Measurements from ENCODE around the gene TNNC1. TPM values are rescaled to one million over a fixed set of nuclear protein-coding genes. Genes with fewer than 3 reads are reported as not detected.

Gene TNNC1
- total RNA-seq, 4 donors from 2014 or later, result 5,017 to 11,453 (median 7,253) TPM

DNA sequence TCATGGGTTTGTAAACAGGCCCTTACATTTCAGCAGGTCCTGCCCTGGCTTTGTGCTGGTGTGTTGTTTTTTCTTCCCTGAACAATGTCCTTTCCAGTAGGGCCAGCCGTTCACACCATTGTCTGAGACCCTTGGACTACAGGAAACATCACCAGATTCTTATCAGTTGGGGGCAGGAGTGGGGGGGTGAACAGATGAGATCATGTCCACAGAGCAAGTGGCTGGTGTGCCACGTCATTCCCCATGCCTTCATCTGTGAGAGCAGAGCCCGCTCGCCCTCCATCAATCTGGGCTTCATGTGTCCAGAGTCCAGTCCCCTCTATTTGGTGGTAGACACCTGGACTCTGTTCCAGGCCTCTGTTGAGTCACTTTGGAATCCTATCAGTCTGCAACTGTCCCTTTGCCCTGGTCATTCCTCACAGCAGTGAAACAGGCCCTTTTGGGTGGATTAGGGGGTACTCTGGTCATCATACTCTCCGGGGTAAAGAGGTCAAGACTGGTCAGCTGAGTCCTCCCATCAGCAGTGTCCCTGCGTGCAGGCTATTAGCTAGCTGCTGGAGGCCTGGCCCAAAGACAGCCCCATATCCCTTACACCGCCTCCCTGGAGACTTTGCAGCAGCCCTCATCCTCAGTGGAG, 23.9 kb downstream of the TNNC1 start:
- TF ChIP-seq, protein P1, sequence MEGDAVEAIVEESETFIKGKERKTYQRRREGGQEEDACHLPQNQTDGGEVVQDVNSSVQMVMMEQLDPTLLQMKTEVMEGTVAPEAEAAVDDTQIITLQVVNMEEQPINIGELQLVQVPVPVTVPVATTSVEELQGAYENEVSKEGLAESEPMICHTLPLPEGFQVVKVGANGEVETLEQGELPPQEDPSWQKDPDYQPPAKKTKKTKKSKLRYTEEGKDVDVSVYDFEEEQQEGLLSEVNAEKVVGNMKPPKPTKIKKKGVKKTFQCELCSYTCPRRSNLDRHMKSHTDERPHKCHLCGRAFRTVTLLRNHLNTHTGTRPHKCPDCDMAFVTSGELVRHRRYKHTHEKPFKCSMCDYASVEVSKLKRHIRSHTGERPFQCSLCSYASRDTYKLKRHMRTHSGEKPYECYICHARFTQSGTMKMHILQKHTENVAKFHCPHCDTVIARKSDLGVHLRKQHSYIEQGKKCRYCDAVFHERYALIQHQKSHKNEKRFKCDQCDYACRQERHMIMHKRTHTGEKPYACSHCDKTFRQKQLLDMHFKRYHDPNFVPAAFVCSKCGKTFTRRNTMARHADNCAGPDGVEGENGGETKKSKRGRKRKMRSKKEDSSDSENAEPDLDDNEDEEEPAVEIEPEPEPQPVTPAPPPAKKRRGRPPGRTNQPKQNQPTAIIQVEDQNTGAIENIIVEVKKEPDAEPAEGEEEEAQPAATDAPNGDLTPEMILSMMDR (IDR thresholded peaks at IDR 0.05 in 4 of 5, conservative IDR thresholded peaks at IDR 0.05 in 1 of 5), result no peak
- TF ChIP-seq POLR2A (IDR thresholded peaks at IDR 0.05), result peak in 1 of 2 donors; percentile 25
- ATAC-seq (peak in 1 of 2 donors; percentile 33), DNase-seq (no peak)
- no peaks in the 10 kb centered on the region for H3K36me3 ChIP-seq
- peak overlapping the region; percentile 50 to 69 (median 58) for H3K27ac ChIP-seq
- H3K4me3 ChIP-seq, result no peak overlapping the region
- intact Hi-C loops (cut with DNase I; ENCODE audit: low total_unique reads) (no loop called here), in situ Hi-C loops (cut with MboI; ENCODE audit: low sequenced_read_pairs in 4 of 4) (no loop called here)
- no peaks in the 10 kb centered on the region for H3K27me3 ChIP-seq
- no peaks in the 10 kb centered on the region for H3K9me3 ChIP-seq
- H3K4me1 ChIP-seq, result peaks cover 11 to 17% of the 10 kb centered on the region in 2 donors

DNA sequence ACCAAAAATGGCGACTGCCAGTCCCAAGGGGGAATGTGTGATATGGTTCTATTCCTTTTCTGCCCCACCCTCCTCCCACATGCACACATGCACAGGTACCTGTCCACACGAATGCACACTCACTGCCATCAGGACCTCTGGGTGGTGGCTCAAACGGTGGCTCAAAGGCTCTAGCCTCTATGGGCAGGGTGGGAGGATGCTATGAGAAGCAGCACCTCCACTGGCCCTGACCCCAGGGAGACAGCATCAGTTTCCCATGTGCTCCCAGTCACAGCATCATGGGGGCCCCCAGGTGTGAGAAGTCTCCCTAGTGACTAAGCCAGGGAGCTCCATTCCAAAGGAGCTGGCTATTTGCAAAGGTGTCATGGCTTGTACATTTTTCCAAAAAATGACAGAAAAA, 24.8 kb downstream of the TNNC1 start:
- intact Hi-C loops (cut with DNase I; ENCODE audit: low total_unique reads), result no loop called here
- no peaks in the 10 kb centered on the region for H3K27me3 ChIP-seq
- no peaks in the 10 kb centered on the region for H3K9me3 ChIP-seq
- in situ Hi-C loops (cut with MboI; ENCODE audit: low sequenced_read_pairs in 4 of 4), result no loop called here
- H3K4me3 ChIP-seq, result no peak overlapping the region
- peaks cover 11 to 16% of the 10 kb centered on the region in 2 donors for H3K4me1 ChIP-seq
- DNase-seq (no peak), ATAC-seq (no peak)
- no peak for TF ChIP-seq POLR2A (IDR thresholded peaks at IDR 0.05)
- TF ChIP-seq, protein P1 (IDR thresholded peaks at IDR 0.05 in 4 of 5, conservative IDR thresholded peaks at IDR 0.05 in 1 of 5), result no peak
- no peaks in the 10 kb centered on the region for H3K36me3 ChIP-seq
- H3K27ac ChIP-seq, result peak overlapping the region; percentile 26 to 66 (median 52)

DNA sequence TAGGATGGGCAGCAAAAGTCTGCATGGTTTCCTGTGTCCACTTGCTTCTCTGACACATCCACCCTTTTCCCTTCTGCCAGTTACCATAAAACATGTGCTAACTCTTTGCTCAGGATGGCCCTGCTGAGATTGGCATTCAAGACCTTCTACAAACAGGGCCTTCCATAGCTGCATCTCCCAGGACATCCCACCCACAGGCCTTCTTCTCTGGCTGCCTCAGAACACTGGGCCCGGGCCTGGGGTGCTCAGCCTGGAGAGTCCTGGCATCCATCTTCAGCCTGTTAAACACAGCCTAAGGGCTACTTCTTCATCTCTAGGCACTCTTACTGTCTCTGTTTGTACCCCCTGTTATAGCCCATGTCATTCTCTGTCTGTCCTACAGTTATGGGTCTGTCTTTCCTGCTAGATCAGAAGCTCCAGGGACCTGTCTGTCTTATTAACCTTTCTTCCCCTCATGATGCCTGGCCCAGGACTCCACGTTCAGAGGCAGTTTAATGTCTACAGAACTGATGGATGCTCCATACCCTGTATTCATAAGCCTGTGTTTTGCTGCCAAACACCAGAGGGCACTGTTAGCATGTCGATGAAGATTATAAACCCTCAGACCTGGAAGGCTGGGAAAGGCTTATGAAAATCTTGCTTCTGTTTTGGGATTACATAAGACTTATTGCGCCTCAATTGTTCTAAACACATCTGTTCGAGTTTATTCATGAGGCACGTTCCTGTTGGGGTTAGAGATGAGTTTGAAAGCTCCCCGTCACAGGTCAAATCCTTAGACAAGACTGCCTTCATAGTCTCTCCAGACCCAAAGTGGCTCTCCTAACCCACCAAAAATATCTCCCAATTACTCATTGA, 25.5 kb downstream of the TNNC1 start:
- Histone ChIP-seq H3K4me3 (no peak overlapping the region), H3K9me3 (no peaks in the 10 kb centered on the region), H3K27me3 (no peaks in the 10 kb centered on the region), H3K27ac (peak overlapping the region in 3 of 4 donors; percentile 45 to 66 (median 58)), H3K4me1 (peaks cover 9 to 11% of the 10 kb centered on the region in 2 donors), H3K36me3 (no peaks in the 10 kb centered on the region)
- DNase-seq, result peak; percentile 58 to 63
- intact Hi-C loops (cut with DNase I; ENCODE audit: low total_unique reads), result loop anchor here (1.0 kb wide), 1 partner anchor 19 kb away; no protein-coding TSS in a partner anchor
- TF ChIP-seq POLR2A (IDR thresholded peaks at IDR 0.05), result no peak
- TF ChIP-seq, protein P1 (IDR thresholded peaks at IDR 0.05 in 4 of 5, conservative IDR thresholded peaks at IDR 0.05 in 1 of 5), result peak; percentile 53 to 76 (median 74)
- ATAC-seq, result peak; percentile 81 to 90
- in situ Hi-C loops (cut with MboI; ENCODE audit: low sequenced_read_pairs in 4 of 4), result no loop called here

DNA sequence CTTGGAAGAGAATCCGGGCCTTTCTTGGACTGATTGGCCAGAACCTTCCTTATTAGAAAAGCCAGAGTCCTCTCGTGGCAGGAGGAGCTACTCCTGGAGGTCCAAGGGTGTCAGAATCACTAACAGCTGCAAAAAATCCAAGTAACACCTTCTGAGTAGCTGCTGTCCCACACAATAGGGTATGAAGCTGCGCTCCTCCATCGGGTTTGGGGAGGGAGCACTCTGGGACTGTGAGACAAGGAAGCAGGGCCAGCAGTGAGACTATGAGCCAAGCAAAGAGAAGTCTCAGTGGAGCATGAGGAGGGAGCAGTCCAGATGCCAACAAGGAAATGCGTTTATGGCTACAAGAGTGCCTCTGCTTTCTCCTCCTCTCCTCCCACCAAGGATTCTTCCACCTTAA, 30.7 kb downstream of the TNNC1 start:
- DNase-seq (peak in 1 of 2 donors; percentile 7), ATAC-seq (no peak)
- in situ Hi-C loops (cut with MboI; ENCODE audit: low sequenced_read_pairs in 4 of 4), result no loop called here
- TF ChIP-seq POLR2A (IDR thresholded peaks at IDR 0.05), result no peak
- TF ChIP-seq, protein P1 (IDR thresholded peaks at IDR 0.05 in 4 of 5, conservative IDR thresholded peaks at IDR 0.05 in 1 of 5), result no peak
- Histone ChIP-seq H3K4me1 (no peaks in the 10 kb centered on the region), H3K4me3 (no peak overlapping the region), H3K27ac (no peak overlapping the region), H3K27me3 (no peaks in the 10 kb centered on the region), H3K9me3 (no peaks in the 10 kb centered on the region), H3K36me3 (no peaks in the 10 kb centered on the region)
- intact Hi-C loops (cut with DNase I; ENCODE audit: low total_unique reads), result no loop called here
